BLaER1 (cell line): ENCODE measurements around the gene HOXA7.

Source experiments
- H3K27ac ChIP-seq: shearing (Covaris generic); formaldehyde crosslinking; 2 replicates; pipeline ENCODE4 v1.8.1; 2022
- H3K27me3 ChIP-seq: shearing (Covaris generic); formaldehyde crosslinking; 2 replicates; pipeline ENCODE4 v1.8.1; 2022
- H3K36me3 ChIP-seq: shearing (Covaris generic); formaldehyde crosslinking; 2 replicates; pipeline ENCODE4 v1.8.1; 2022
- H3K4me1 ChIP-seq: shearing (Covaris generic); formaldehyde crosslinking; 2 replicates; pipeline ENCODE4 v1.8.1; 2022
- H3K4me2 ChIP-seq: shearing (Covaris generic); formaldehyde crosslinking; 2 replicates; pipeline ENCODE4 v1.8.1; 2022
- H3K4me3 ChIP-seq: shearing (Covaris generic); formaldehyde crosslinking; 2 replicates; pipeline ENCODE4 v1.8.1; 2022
- H3K9ac ChIP-seq: shearing (Covaris generic); formaldehyde crosslinking; 2 replicates; pipeline ENCODE4 v1.8.1; 2022
- H3K9me3 ChIP-seq: shearing (Covaris generic); formaldehyde crosslinking; 2 replicates; pipeline ENCODE4 v1.8.1; 2022
- H4K20me1 ChIP-seq: shearing (Covaris generic); formaldehyde crosslinking; 2 replicates; pipeline ENCODE4 v1.8.1; 2022
- Cebpa-rat ChIP-seq: shearing (Covaris generic); IDR thresholded peaks from 2 replicates; pipeline ENCODE4 v1.8.1; 2022

Gene HOXA7

GRCh38 chr7:27106181-27106900 lies 50.1 kb downstream of the HOXA7 start:
- Histone ChIP-seq H3K4me3 (no peak overlapping the region), H4K20me1 (no peaks in the 10 kb centered on the region), H3K36me3 (no peaks in the 10 kb centered on the region), H3K4me1 (no peaks in the 10 kb centered on the region), H3K27ac (no peak overlapping the region), H3K9me3 (peaks cover 65% of the 10 kb centered on the region), H3K9ac (no peak overlapping the region), H3K27me3 (no peaks in the 10 kb centered on the region), H3K4me2 (no peak overlapping the region)
- TF ChIP-seq Cebpa-rat = no peak

GRCh38 chr7:27105301-27106031 lies 51.0 kb downstream of the HOXA7 start:
- no peak overlapping the region for H3K4me2 ChIP-seq
- no peaks in the 10 kb centered on the region for H3K4me1 ChIP-seq
- H4K20me1 ChIP-seq = no peaks in the 10 kb centered on the region
- H3K9me3 ChIP-seq = peaks cover 60% of the 10 kb centered on the region
- H3K4me3 ChIP-seq = no peak overlapping the region
- no peaks in the 10 kb centered on the region for H3K27me3 ChIP-seq
- no peak overlapping the region for H3K9ac ChIP-seq
- no peak for TF ChIP-seq Cebpa-rat
- no peak overlapping the region for H3K27ac ChIP-seq
- no peaks in the 10 kb centered on the region for H3K36me3 ChIP-seq

GRCh38 chr7:27104341-27105058 lies 52.0 kb downstream of the HOXA7 start:
- Histone ChIP-seq H3K4me1 (no peaks in the 10 kb centered on the region), H3K9me3 (peaks cover 56% of the 10 kb centered on the region), H3K4me3 (no peak overlapping the region), H3K36me3 (no peaks in the 10 kb centered on the region), H4K20me1 (no peaks in the 10 kb centered on the region), H3K27me3 (no peaks in the 10 kb centered on the region), H3K27ac (no peak overlapping the region), H3K9ac (no peak overlapping the region), H3K4me2 (no peak overlapping the region)
- no peak for TF ChIP-seq Cebpa-rat
